ENCODE data around the gene TOLLIP.

- TF ChIP-seq RXRA (IDR thresholded peaks at IDR 0.05; ENCODE audit: insufficient read depth, low read depth, low read length), result no peak
- no peak for TF ChIP-seq POLR2AphosphoS5 (IDR thresholded peaks at IDR 0.05; ENCODE audit: low read depth, low read length)
- no peak for TF ChIP-seq CTCF (IDR thresholded peaks at IDR 0.05; ENCODE audit: control extremely low read depth in 1 of 3, insufficient read depth in 1 of 3, low read depth in 1 of 3, low read length in 3 of 3)
- TF ChIP-seq TCF12 (IDR thresholded peaks at IDR 0.05; ENCODE audit: low read depth, low read length), result no peak
- no peak for TF ChIP-seq FOSL1 (IDR thresholded peaks at IDR 0.05; ENCODE audit: insufficient read depth, low read depth, low read length)
- no peak for TF ChIP-seq CHD7 (IDR thresholded peaks at IDR 0.05; ENCODE audit: insufficient replicate concordance, low read length)
- TF ChIP-seq POLR2A (IDR thresholded peaks at IDR 0.05; ENCODE audit: control extremely low read depth in 1 of 2, low read depth in 2 of 2, low read length in 2 of 2), result no peak
- TF ChIP-seq USF2 (IDR thresholded peaks at IDR 0.05; ENCODE audit: low read length), result no peak
- TF ChIP-seq YY1 (IDR thresholded peaks at IDR 0.05; ENCODE audit: low read depth, low read length), result no peak
- TF ChIP-seq BRCA1 (IDR thresholded peaks at IDR 0.05; ENCODE audit: low read depth, low read length), result no peak
These were observed 16.5 kb downstream of the TOLLIP start for GRCh38 chr11:1292644-1293618.
